Activated CD4-positive, alpha-beta T cell treated with anti-CD3 and anti-CD28 coated beads, Interleukin-2, amount 50 U/mL, for 16 hours (primary cell): Measurements from ENCODE around the gene STX8.
"Not testable (repeated sequence)": the region's sequence is repeated elsewhere in the genome, so short reads cannot be mapped to it uniquely, and the experiment has no call there.

ENCODE experiments used
- DNase-seq: peaks from one replicate; pipeline ENCODE4 v3.0.0-alpha.2; 2020

STX8 gene

DNA sequence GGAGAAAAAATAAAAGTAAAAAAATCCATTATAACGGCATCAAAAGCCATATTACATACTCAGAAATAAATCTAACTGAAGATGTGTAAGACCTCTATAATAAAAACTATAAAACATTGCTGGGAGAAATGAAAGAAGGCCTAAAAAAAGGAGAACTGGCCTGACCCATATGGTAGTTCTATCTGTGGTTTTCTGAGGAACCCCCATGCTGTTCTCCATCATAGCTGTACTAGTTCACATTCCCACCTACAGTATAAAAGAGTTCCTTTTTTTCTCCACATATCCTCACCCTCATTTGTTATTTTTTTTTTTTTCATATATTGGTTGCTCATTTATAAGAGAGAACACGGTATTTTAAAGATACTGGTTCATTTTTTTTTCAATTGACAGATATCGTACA is 191.8 kb downstream of the STX8 start:
- DNase-seq, result no peak

DNA sequence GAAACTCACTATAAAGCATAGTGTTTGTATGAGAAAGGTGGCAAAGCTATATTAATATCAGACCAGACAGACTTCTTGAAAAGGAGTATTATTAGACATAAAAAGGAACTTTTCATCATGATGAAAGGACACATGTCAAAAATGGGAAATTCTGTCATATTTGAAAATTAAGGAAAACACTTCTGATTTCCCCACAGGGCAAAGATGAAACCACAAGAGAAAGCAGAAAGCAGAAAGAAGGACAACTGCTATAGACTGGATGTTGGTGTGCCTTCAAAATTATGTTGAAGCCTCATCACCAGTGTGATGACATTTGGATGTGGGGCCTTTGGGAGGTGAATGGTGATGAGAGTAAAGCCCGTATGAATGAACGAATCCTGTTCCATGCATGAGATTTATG is 193.0 kb downstream of the STX8 start:
- no peak for DNase-seq

DNA sequence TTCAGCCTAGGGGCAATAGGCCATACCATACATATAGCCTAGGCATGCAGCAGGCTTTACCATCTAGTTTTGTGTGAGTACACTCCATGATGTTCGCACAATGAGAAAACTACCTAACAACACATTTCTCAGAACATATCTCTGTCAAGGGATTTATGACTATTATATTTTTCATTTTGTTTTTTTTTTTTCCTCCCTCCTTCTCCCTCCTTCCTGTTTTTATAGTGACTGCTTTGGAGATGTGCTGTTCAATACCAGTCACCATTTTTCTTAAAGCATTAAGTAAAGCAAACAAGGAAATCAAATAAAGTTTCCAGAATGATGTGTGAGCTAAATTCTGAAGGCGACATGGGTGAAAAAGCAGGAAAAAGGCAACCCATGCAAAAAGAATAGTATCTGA is 194.6 kb downstream of the STX8 start:
- DNase-seq, result no peak

DNA sequence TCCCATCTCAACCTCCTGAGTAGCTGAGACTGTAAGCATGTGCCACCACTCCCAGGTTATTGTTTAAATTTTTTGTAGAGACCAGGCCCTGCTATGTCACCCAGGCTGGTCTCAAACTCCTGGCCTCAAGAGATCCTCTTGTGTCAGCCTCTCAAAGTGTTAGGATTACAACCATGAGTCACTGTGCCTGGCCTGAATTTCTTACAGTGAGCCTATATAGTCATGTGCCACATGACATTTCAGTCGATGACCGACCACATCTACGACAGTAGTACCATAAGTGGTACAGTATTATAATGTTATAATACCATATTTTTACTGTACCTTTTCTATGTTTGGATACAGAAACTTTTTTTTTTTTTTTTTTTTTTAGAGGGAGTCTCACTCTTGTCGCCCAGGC is 195.3 kb downstream of the STX8 start:
- DNase-seq, result no peak

DNA sequence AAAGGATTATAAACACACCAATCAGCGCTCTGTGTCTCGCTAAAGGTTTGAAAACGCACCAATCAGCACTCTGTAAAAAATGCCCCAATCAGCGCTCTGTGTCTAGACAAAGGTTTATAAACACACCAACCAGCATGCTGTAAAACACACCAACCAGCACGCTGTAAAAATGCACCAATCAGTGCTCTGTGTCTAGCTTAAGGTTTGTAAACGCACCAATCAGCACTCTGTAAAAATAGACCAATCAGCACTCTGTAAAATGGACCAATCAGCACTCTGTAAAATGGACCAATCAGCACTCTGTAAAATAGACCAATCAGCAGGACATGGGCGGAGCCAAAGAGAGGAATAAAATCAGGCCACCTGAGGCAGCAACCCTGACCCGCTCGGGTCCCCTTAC is 199.4 kb downstream of the STX8 start:
- DNase-seq, result not testable (repeated sequence)

DNA sequence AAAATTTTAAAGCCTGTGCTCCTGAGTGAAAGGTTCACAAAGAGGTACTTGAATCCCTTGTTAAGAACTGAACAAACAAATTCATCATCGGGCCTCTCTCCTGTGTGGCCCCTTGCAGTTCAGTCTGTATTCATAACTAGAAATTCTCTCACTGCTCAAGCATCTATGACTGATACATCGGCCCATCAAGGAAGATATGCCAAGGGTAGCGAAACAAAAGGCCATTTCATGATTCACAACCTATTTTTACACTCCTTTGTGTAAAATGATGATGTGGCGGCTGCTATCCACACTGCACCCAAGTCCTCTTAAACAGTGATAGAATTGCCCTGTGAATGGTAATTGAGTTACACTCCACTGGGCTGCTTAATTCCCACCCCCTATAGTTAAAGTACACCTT is 204.6 kb downstream of the STX8 start:
- DNase-seq, result no peak

DNA sequence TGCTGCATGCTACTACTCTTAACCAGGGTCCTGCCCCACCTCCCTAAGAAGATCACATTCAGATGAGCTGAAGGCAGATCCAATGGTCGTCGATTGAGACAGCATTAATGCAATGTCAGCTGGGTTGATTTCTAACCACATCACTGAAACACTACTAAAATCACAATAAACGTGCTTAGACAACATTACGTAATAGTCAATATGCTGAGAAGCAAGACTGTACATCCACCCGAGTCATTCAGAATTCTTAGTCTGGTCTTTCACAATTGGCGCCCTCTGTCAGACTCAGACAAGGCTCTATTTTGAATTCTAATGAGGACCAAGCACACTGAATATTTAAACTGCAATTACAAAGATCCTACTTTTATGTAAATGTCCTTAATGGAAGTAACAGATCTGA is 205.2 kb downstream of the STX8 start:
- no peak for DNase-seq

DNA sequence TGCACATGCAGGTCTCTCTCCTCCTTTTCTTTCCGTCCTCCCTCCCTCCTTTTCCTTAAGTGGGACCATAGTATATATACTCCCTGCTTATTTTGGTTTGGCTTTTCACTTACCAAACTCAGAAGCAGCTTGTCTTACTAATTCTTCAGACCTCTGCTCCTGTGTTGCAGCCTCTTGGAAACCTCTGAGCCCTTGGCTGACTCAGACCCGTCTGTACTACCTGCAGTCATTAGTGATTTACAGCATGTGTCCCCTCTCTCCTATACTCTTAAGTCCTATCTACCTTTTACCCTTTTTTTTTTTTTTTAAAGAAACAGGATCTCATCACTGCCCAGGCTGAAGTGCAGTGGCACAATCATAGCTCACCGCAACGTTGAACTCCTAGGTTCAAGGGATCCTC is 207.0 kb downstream of the STX8 start:
- DNase-seq, result no peak

DNA sequence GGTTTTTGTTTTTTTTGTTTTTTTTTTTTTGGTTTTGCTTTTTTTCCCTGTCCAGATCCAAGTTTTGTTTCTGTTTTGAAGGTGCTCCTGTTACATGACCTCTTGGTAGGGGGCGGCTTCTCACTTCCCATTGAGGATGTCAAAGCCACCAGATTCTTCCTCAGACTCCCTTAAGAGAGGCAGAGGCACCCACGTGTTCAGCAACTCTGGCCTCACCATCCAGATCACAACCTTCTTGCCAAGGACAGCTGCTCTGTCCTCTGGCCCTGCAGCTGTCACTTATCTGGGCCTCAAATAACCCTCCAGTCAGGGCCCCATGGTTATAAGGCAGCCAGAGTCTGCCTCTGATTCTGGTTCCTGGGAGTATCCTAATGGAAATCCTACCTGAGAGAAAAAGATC is 208.5 kb downstream of the STX8 start:
- DNase-seq, result no peak

DNA sequence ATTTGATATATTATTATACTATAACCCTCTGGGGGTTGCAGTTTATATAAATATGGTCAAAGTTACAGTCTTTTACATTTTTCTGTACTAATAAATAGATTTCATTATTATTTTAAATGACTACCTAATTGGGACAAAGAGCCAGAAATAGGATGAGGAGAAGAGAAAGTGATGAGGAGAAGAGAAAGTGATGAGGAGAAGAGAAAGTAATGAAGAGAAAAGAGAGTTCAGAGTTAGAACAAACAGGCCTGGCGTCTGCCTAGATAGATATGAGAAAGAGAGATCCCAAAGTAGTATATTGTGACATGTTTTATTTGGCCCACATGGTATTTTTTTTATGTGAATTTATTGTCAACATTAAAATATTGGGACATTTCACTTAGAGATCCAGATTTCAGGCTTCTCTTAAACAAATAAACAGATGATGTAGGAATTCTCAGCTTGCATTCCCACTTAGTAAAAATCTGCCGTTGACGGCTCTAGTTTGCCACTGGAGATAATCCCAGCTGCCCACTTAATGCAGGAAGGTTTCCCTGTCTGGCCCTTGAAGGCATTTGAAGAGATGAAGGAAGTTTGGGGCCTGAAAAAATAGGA is 210.7 kb downstream of the STX8 start:
- DNase-seq, result no peak

DNA sequence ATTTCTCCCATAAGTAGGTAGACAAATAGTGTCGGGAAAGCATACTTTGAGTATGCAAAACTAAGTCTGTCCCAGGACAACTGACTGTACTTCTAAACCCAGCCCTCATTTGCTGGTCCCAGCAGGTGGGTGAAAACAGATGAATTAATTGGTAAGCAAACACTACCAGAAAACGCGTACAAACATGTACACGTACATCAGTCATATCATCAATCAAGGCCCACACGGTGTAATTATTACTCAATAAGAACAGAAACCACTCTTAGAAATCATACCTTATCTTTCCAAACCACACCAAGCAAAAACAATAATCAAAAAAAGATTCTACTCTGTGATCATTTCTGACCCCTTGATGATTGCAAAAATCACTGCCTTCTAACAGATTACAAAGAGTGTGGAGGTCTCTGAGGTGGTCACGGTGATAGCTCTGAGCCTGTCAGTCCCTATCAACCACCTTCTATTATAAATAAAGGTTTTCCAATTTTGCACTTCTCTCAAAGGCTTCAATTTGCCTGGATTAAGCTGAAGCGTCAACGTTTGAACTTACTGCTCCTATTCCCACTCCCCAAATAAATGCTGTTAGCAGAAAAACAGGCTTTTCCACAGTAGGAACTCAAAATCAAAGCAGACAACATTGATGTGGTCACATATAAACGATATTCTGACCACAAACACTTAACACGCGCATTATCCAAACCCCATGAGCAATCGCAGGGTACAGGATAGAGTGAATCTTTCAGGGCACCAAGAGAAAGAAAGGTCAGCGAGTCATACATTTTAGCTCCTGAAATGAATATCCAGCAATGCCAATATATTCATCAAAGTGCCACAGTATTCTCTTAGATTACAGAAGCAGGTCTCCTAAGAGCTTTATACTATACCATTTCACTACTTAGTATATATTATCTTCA is 211.9 kb downstream of the STX8 start:
- peak; percentile 41 for DNase-seq

DNA sequence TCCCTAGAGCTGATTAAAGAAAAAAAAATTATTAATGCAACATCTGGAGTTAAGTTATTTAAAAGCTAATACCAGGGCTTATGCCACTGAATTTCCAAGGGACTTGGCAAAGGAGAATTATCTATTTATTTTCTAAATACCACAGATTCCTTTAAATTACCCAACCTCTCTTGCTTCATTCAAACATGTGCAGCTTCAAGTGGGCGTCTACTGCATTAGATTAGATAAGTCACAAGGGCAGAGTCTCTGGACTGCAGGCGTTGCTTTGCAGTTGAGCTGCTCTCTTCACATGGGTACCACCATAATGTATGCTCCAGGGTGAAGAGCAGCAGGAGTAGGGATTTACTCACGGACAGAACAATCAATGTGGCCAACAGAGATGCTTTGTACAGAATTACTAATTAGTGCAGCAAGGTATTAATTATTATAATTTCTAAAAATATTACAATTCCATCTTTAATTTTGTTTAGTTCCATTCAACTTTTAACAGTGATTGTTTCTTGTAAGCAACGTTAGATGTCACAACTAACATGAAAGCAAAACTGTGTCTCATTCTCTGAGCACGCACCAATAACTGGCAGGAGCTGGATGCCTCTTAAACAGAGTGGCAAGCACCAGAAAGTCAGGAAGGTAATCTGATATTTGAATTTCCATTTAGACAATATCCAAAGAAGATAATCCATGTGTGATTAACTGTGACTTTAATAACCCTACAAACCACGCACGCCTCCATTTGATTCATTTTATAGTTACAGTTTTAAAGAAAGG is 214.2 kb downstream of the STX8 start:
- DNase-seq, result no peak

DNA sequence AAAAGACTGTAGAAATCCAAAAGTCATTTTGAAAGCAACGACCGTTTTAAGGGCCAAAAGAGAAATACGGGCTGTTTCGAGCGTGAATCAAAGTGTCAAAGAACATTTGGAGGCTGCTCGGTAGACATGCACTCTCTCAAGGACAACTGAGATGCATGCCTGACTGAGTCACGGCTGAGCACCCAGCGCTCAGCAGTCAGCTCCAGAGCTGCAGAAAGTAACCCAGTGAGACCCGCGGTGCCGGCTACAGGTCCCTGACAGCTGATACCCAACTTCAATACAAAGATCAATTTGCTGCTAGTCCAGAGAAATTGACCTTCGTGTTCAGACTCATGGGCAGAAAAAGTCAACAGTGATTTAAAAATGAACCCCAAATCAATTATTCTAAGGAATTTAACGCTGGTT is 214.9 kb downstream of the STX8 start:
- no peak for DNase-seq

DNA sequence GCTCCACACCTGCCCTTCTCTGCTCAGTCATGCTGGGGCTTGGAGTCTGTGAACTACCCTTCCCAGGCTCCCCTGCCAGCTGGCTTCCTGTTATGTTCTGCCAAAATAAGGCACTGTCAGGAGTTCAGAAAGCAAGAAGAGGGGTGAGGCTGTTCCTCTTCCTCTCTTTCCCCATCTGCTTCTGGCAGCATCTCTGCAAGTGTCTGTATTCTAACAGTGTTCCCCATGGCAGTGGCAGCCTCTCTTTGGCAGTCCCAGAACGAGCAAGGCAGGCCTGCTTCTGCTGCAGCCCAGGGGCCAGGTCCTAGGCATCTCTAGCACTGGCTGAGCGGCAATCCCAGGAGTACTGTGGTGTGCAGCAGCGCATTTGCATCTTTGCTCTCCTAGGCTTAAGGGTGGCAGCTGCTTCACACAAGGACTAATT is 219.1 kb downstream of the STX8 start:
- no peak for DNase-seq

DNA sequence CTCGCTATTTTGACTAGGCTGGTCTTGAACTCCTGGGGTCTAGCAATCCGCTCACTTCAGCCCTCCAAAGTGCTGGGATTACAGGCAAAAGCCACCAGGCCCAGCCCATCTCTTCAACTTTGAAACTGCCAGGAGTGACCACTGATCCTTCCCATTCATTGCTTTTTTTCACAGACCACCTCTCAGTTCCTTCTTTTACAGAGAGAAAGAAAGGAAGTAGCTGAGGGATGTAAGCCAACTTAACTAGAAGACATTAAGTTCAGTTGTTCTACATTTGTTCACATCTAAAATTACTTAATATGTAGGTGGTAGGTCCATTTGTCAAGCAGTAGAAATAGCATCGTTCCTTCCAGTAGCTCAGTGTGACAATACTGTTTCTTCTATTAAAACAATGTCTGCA is 219.8 kb downstream of the STX8 start:
- DNase-seq, result no peak

DNA sequence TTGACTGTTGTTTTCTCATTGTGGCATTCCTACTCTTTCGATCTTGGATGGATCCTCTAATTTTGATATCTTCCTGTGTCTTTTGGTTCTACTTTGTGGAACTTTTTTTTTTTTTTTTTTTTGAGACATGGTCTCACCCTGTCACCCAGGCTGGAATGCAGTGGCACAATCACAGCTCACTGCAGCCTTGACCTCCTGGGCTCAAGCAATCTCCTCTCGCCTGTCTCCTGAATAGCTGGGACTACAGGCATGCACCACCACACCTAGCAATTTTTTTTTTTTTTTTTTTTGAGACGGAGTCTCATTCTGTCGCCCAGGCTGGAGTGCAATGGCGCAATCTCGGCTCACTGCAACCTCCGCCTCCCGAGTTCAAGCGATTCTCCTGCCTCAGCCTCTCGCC is 220.4 kb downstream of the STX8 start:
- not testable (repeated sequence) for DNase-seq

DNA sequence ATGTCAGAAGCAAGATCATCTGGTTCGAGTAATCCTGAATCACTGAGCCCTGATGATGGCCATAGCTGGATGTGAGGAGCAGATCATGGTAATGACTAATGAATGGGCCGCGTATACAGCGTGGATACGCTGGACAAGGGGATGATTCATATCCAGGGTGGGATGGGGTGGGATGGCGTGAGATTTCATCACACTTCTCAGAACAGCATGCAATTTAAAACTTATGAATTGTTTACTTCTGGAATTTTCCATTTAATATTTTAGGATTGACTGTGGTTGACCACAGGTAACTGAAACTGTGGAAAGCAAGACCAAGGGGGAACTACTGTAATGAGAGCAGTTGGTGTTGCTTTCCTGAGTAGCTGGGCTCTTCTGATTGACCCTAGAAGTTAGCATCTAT is 225.5 kb downstream of the STX8 start:
- no peak for DNase-seq

DNA sequence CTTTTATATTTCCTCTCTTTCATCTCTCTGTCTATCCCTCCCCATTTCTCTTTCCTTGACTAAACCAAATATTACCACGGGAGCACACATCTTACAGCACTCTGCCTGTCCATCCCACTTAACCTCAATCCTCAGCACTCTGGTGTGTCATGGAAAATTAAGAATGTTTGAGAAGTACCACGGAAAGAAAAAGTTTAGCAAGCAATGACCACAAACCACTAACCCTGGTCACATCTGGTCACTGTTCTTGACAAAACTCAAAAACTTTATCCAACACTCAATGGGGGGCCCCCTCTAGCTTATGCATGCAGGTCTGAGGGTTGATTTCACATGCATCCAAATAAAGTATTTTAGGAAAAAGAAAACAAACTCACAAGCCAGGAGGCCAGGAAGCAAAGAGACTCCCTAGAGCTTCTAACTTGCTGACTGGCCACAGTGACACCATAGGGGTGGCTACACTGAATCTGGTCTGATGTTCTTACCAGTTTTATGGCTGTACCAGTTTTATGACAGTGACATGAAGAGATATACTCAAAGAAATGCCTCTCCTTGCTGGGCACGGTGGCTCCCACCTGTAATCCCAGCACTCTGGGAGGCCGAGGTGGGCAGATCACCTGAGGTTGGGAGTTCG is 229.2 kb downstream of the STX8 start:
- DNase-seq, result peak; percentile 18

DNA sequence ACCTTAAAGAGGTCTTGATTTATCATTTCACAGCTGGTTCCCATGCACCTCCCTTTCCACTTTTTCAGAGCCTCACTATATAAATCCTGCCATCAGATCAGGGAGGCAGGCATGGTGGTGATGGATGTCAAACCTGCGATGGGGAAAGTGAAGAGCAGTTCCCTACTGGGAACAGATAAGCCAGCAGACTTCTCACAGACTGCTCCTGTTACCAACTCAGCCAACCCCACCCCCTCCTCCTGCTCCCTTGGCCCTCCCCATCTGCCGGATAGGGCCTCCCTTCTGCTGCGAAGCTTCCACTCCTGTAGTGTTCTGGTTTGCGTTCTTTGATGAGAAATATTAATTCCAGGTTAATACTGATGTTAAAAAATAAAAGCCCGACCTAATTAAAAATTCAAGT is 232.1 kb downstream of the STX8 start:
- DNase-seq, result no peak

DNA sequence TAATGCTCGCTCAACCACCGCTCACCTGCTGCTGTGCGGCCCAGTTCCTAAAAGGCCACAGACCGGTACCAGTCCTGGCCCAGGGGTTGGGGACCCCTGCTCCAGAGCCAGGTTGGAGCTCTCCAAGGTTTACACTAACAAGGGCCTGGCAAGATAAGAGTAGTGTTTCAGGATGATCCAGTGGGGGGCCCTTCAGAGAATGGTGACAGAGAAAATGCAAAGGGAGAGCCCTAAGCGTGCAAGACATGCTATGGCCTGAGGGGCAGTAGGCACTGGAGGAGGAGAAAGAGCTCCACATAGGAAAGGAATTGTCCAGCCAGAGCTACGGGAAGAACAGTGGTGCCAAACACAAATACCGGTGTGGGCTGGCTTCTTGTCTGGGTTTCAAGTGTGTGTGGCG is 233.4 kb downstream of the STX8 start:
- no peak for DNase-seq

DNA sequence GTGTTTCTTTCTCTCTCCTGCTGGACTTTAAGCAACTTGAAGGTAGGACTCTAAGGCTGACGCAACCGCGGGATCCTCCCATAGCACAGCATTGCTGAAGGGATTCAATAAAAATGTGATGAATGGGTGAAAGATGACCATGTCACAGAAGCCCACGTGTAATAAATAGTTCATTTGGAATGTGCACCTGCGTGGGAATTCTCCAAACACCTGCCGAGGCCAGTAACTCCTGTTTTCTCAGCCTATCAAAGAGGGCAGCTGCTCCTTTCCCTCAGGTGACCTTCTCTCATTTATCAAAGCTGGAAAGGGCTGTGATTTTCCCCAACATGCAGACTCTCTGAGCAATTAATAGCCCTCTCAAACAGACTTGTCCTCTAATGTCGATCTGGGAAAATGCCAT is 235.7 kb downstream of the STX8 start:
- no peak for DNase-seq

DNA sequence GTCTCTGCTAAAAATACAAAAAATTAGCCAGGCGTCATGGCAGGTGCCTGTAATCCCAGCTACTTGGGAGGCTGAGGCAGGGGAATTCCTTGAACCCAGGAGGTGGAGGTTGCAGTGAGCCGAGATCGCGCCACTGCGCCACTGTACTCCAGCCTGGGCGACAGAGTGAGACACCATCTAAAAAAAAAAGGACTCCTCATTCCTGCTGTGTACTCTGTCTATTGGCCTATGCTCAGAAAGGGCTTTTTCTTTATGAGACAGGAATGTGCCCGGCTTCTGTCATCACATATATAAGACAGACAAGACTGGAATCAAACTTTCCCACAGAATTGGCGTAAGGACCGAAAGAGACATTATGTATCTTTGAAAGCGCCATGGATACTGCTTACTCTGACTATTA is 236.1 kb downstream of the STX8 start:
- DNase-seq, result not testable (repeated sequence)

DNA sequence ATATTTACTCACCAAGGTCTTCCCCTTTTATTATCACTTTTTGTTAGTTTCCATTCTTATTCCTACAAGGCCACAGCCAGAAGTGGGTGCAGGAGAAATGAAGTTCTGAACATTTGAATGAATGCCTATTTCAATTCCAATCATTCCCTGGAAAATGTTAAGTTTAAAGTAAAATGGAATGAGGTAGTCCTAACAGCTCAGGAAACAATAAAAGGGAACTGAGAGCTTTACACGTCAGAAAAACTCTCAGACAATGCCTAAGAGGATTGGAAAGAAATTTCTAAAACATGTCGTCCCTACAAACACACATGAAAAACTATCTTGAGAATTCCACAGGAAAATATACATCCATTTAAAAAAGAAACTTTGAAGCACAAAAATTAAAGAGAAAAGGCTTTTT is 238.8 kb downstream of the STX8 start:
- DNase-seq, result no peak
